Astrocyte (in vitro differentiated cells and primary cell): ENCODE data around the gene DEGS2. TPM values are rescaled to one million over a fixed set of nuclear protein-coding genes. Genes with fewer than 3 reads are reported as not detected.

Source experiments
- DNase-seq: peaks from one replicate; pipeline ENCODE4 v3.0.0-alpha.2; 2010; ENCODE audit warnings: low read depth
- FAIRE-seq: peaks from 2 replicates; lab custom pipeline; 2011; peaks lifted over from hg19 to GRCh38; lab: Jason Lieb, UNC
- H2AFZ ChIP-seq: 2 replicates; pipeline ENCODE4 v1.6.0; 2012; ENCODE audit warnings: low read depth, low read length, inconsistent platforms
- H3K27ac ChIP-seq: 2 replicates; pipeline ENCODE4 v1.5.1; 2011; ENCODE audit warnings: low read depth, low read length, inconsistent platforms
- H3K27me3 ChIP-seq: 2 replicates; pipeline ENCODE4 v1.6.0; 2011; ENCODE audit warnings: low read length, inconsistent platforms; ENCODE audit not compliant: insufficient read depth
- H3K36me3 ChIP-seq: 2 replicates; pipeline ENCODE4 v1.5.1; 2011; ENCODE audit warnings: low read length, inconsistent platforms; ENCODE audit not compliant: insufficient read depth
- H3K4me1 ChIP-seq: 2 replicates; pipeline ENCODE4 v1.5.1; 2011; ENCODE audit warnings: low read length, inconsistent platforms; ENCODE audit not compliant: insufficient read depth
- H3K4me2 ChIP-seq: 2 replicates; pipeline ENCODE4 v1.6.0; 2012; ENCODE audit warnings: low read length, inconsistent platforms
- H3K4me3 ChIP-seq: 2 replicates; pipeline ENCODE4 v1.5.1; 2011; ENCODE audit warnings: low read depth, mild to moderate bottlenecking, low read length, inconsistent platforms; ENCODE audit not compliant: insufficient read depth
- H3K79me2 ChIP-seq: 2 replicates; pipeline ENCODE4 v1.6.0; 2012; ENCODE audit warnings: mild to moderate bottlenecking, low read length, inconsistent platforms; ENCODE audit not compliant: insufficient read depth
- H3K9ac ChIP-seq: 2 replicates; pipeline ENCODE4 v1.6.0; 2012; ENCODE audit warnings: mild to moderate bottlenecking, low read length, inconsistent platforms
- H3K9me3 ChIP-seq: 2 replicates; pipeline ENCODE4 v1.5.1; 2012; ENCODE audit warnings: low read depth, mild to moderate bottlenecking, low read length, inconsistent platforms; ENCODE audit not compliant: insufficient read depth
- H4K20me1 ChIP-seq: 2 replicates; pipeline ENCODE4 v1.6.0; 2012; ENCODE audit warnings: low read length, inconsistent platforms; ENCODE audit not compliant: insufficient read depth
- H3K27ac Mint-ChIP-seq: one replicate; pipeline ENCODE4 v1.8.0; 2021; ENCODE audit warnings: mild to moderate bottlenecking, mixed read lengths; ENCODE audit not compliant: unreplicated experiment
- H3K27me3 Mint-ChIP-seq: one replicate; pipeline ENCODE4 v1.8.0; 2021; ENCODE audit warnings: low read depth, mixed read lengths; ENCODE audit not compliant: unreplicated experiment
- H3K36me3 Mint-ChIP-seq: one replicate; pipeline ENCODE4 v1.8.0; 2021; ENCODE audit warnings: low read depth, mixed read lengths; ENCODE audit not compliant: unreplicated experiment
- H3K4me1 Mint-ChIP-seq: one replicate; pipeline ENCODE4 v1.8.0; 2021; ENCODE audit warnings: low read depth, mixed read lengths; ENCODE audit not compliant: unreplicated experiment
- H3K4me3 Mint-ChIP-seq: one replicate; pipeline ENCODE4 v1.8.0; 2021; ENCODE audit warnings: mild to moderate bottlenecking, moderate library complexity, mixed read lengths; ENCODE audit not compliant: unreplicated experiment
- H3K9me3 Mint-ChIP-seq: one replicate; pipeline ENCODE4 v1.8.0; 2021; ENCODE audit warnings: mild to moderate bottlenecking, mixed read lengths; ENCODE audit not compliant: unreplicated experiment
- EZH2 ChIP-seq: IDR thresholded peaks from 2 replicates; pipeline ENCODE4 v1.6.1; 2012; ENCODE audit warnings: mild to moderate bottlenecking, low read length, inconsistent platforms; ENCODE audit not compliant: insufficient read depth
- total RNA-seq: library from RNA; stranded (reverse); gene quantifications from 2 replicates; pipeline ENCODE4 v1.2.1, GENCODE V29; 2021
- TF ChIP-seq, protein P1 (sequence below): IDR thresholded peaks from 2 replicates; pipeline ENCODE4 v1.5.1; 2011; ENCODE audit warnings: low read depth, mild to moderate bottlenecking, inconsistent platforms, low read length, moderate library complexity; ENCODE audit not compliant: insufficient read depth

The DEGS2 gene
- total RNA-seq, 1 donor from 2014 or later, result not detected

DNA sequence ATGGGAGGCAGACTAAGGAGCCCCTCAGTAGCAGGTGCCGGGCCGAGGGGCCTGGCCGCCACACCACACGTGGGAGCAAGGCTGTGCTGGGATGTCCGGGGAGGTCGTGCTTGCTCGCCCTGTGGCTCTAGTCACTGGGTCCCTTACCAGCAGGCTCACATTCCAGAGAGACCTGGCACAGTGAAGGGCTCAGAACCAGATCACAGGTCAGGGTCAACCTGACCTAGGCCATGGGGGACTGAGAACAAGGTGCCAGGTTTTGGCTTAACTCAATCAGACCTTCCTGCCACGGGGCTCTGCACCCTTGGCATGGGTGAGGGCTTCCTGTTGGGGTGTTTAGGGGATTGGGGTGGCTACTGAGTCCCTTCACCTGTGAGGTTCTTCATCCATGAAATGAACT is 22.3 kb downstream of the DEGS2 start:
- Histone ChIP-seq H3K4me3 (no peak overlapping the region), H3K27me3 (no peaks in the 10 kb centered on the region), H3K4me2 (no peak overlapping the region), H3K36me3 (no peaks in the 10 kb centered on the region), H4K20me1 (no peaks in the 10 kb centered on the region), H3K4me1 (peaks cover 5% of the 10 kb centered on the region), H3K27ac (no peak overlapping the region), H3K9me3 (no peaks in the 10 kb centered on the region), H2AFZ (no peak overlapping the region), H3K79me2 (no peaks in the 10 kb centered on the region), H3K9ac (no peak overlapping the region)
- DNase-seq, result no peak
- FAIRE-seq, result no peak
- Mint-ChIP-seq H3K27ac (no peak overlapping the region), H3K4me3 (no peak overlapping the region), H3K27me3 (peaks cover 3% of the 10 kb centered on the region), H3K36me3 (peaks cover 9% of the 10 kb centered on the region), H3K9me3 (no peaks in the 10 kb centered on the region), H3K4me1 (peaks cover 2% of the 10 kb centered on the region)
- TF ChIP-seq, protein P1, sequence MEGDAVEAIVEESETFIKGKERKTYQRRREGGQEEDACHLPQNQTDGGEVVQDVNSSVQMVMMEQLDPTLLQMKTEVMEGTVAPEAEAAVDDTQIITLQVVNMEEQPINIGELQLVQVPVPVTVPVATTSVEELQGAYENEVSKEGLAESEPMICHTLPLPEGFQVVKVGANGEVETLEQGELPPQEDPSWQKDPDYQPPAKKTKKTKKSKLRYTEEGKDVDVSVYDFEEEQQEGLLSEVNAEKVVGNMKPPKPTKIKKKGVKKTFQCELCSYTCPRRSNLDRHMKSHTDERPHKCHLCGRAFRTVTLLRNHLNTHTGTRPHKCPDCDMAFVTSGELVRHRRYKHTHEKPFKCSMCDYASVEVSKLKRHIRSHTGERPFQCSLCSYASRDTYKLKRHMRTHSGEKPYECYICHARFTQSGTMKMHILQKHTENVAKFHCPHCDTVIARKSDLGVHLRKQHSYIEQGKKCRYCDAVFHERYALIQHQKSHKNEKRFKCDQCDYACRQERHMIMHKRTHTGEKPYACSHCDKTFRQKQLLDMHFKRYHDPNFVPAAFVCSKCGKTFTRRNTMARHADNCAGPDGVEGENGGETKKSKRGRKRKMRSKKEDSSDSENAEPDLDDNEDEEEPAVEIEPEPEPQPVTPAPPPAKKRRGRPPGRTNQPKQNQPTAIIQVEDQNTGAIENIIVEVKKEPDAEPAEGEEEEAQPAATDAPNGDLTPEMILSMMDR, result no peak
- no peak for TF ChIP-seq EZH2

DNA sequence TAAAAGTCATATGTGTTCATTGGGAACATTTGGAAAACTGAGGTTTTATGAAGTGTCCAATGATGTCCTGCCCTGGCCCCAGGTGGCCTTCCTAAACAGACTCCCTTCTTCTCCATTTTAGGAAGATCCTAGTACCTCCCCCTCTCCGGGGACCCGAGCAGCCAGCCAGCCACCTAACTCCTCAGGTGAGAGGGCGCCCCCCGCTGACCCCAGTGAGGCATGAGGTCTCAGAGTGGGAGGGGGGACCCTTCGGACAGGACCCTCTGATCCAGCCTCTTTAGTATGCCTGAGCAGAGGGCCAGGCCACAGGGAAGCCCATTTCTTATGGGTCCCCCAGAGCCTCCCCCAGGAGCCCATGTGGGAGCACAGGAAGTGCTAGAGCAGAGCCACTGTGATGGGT is 23.7 kb downstream of the DEGS2 start:
- Mint-ChIP-seq H3K27ac (no peak overlapping the region), H3K4me3 (no peak overlapping the region), H3K9me3 (no peaks in the 10 kb centered on the region), H3K4me1 (peaks cover 2% of the 10 kb centered on the region), H3K27me3 (peaks cover 3% of the 10 kb centered on the region), H3K36me3 (peaks cover 7% of the 10 kb centered on the region)
- Histone ChIP-seq H3K4me1 (peaks cover 6% of the 10 kb centered on the region), H3K27ac (no peak overlapping the region), H3K27me3 (no peaks in the 10 kb centered on the region), H2AFZ (no peak overlapping the region), H4K20me1 (no peaks in the 10 kb centered on the region), H3K36me3 (no peaks in the 10 kb centered on the region), H3K9ac (no peak overlapping the region), H3K4me3 (no peak overlapping the region), H3K79me2 (no peaks in the 10 kb centered on the region), H3K9me3 (no peaks in the 10 kb centered on the region), H3K4me2 (no peak overlapping the region)
- TF ChIP-seq, protein P1, result no peak
- TF ChIP-seq EZH2, result no peak
- DNase-seq (no peak), FAIRE-seq (no peak)

DNA sequence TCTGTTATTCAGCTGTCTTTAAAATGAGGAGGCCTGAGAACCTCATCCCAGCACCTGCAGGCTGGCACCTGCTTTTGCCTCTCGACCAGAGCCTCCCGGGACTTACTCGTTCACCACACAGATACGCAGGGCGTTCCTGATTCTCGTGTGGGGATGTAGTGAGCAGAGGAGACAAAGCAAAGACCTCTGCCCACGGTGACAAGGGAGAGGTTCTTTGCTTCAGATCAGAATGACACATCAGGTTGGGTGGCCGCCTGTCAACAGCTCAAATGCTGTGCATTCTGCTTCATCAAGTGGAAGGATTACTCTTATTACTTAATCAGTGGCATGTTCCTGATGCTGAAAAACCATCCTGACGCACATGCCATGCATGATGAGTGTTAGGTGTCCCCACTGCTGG is 24.4 kb downstream of the DEGS2 start:
- Histone ChIP-seq H3K4me2 (no peak overlapping the region), H2AFZ (no peak overlapping the region), H3K9ac (no peak overlapping the region), H3K27me3 (no peaks in the 10 kb centered on the region), H3K27ac (no peak overlapping the region), H3K4me1 (peaks cover 6% of the 10 kb centered on the region), H3K79me2 (no peaks in the 10 kb centered on the region), H3K9me3 (no peaks in the 10 kb centered on the region), H3K36me3 (no peaks in the 10 kb centered on the region), H4K20me1 (no peaks in the 10 kb centered on the region), H3K4me3 (no peak overlapping the region)
- H3K4me1 Mint-ChIP-seq, result no peaks in the 10 kb centered on the region
- no peak for TF ChIP-seq EZH2
- TF ChIP-seq, protein P1, result no peak
- no peak overlapping the region for H3K4me3 Mint-ChIP-seq
- FAIRE-seq, result no peak
- DNase-seq, result no peak
- no peak overlapping the region for H3K27ac Mint-ChIP-seq
- H3K27me3 Mint-ChIP-seq, result peaks cover 3% of the 10 kb centered on the region
- H3K9me3 Mint-ChIP-seq, result no peaks in the 10 kb centered on the region
- peaks cover 7% of the 10 kb centered on the region for H3K36me3 Mint-ChIP-seq
